Activated naive CD4-positive, alpha-beta T cell treated with Interleukin-2 at 50 U/mL for 16 hours (primary cell): ENCODE results near the gene CEMIP.

ENCODE experiments used
- DNase-seq: peaks from one replicate; pipeline ENCODE4 v3.0.0-alpha.2; 2020

The CEMIP gene

DNA sequence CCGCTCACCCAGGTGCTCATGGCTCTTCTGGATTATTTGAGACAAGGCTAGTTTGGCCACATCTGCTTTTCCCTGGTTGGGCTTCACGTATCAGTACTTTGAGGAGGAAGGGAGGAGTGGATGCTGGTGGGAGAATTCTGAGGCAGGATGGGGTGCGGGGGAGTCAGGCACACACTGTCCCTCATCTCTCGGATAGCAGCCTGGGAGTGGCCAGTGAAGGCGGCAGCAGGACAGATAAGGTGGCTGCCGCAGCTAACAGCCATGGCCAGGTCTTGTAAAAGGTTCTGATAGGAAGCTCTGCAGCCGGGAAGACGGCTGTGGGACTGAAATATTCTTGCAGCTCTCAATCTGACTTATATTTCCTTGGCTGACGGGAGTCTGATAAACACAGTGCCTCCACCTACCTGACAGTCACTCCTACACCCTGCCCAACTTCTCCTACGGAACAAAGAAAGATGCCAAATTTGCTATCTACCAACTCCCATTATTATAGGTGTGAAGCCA, 123.2 kb downstream of the CEMIP start:
- DNase-seq: no peak

- no peak for DNase-seq
These were observed 125.8 kb downstream of the CEMIP start for GRCh38 chr15:80904998-80905397.

GRCh38 chr15:80906159-80906766, 127.1 kb downstream of the CEMIP start:
- no peak for DNase-seq

GRCh38 chr15:80911821-80912220, 132.7 kb downstream of the CEMIP start:
- DNase-seq: no peak

DNA sequence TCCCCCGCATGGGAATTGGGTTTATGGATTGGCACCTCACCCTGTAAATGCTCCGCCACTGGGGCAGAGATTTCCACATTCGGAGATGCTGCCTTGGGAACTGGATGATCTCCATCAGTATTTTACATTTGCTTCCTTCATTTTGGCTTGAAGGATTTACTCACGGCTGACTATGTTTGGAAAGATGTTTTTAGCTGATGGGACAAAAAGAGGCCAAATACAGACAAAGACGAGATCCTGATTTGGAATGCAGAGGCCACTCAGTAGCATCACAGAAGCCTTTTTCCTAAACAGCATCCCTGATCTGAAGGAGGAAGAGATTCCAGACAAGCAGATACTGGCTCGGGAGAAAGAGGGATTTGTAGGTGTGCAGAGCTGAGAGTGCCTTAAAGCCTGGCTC, 133.5 kb downstream of the CEMIP start:
- DNase-seq: no peak

GRCh38 chr15:80913541-80913940, 134.4 kb downstream of the CEMIP start:
- DNase-seq: no peak

GRCh38 chr15:80915472-80915871, 136.3 kb downstream of the CEMIP start:
- DNase-seq: no peak

DNA sequence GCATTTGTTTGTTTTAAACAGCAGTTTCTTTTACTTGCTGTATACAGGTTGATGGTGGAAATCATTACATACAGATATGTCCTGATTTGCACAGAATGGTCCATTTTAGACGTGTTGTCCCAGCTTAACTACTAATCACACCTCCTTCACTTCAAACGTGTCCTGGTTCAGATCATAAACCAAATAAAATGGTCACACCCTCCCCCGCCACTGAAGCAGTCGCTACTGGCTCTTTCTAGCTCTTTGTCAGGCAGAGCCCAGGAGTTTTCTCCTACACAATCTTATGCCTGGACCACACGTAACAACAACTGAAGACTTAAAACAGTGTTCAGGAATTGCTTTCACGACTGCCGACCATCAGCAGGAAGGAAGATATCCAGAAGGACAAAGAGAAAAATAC, 136.9 kb downstream of the CEMIP start:
- no peak for DNase-seq

- DNase-seq: no peak
These were observed 139.1 kb downstream of the CEMIP start for GRCh38 chr15:80918196-80918783.

GRCh38 chr15:80920271-80920699, 141.1 kb downstream of the CEMIP start:
- DNase-seq: no peak

DNA sequence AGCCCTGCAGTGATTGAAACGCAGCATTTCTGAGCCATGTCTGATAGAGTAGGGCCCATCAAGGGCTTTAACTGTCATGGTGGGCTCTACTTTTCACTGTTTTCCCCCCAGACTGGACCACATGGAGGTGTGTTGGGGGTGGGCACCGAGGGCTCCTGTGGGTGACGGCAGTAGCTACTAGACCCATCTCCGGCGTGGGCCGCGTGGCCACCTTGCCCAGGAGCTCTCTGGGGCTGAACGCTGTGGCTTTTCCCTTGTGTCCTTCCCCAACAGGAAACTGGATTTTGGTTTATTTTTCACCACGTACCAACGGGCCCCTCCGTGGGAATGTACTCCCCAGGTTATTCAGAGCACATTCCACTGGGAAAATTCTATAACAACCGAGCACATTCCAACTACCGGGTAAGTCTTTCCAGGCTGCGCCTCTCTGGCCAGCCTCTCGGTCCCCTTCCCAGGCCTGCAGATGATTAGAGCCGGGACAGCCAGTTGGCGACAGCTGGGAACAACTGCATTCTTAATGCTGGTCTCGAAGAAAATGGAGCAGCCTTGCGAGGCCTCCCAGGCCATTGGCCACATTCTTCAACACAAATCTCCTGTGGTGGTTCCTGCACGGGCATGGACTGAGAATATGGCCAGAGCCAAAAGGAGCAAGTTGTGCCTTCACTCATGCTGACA, 142.7 kb downstream of the CEMIP start:
- DNase-seq: no peak

GRCh38 chr15:80923668-80924067, 144.5 kb downstream of the CEMIP start:
- DNase-seq: no peak

DNA sequence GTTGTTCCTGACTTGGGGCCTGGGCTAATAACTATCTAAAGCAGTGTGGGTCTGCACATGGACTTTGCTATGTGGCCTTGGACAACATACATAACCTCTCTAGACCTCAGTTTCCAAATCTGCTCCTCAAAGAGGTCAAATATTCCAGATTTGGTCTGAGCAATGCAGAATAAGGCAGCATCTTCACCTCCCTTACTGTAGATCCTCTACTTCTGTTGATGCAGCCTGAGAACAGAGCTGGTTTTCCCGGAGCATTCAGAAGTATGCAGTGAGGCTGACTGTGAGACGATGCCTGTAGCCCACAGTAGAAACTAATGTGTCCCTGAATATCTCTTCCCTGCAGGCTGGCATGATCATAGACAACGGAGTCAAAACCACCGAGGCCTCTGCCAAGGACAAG, 145.1 kb downstream of the CEMIP start:
- no peak for DNase-seq

DNA sequence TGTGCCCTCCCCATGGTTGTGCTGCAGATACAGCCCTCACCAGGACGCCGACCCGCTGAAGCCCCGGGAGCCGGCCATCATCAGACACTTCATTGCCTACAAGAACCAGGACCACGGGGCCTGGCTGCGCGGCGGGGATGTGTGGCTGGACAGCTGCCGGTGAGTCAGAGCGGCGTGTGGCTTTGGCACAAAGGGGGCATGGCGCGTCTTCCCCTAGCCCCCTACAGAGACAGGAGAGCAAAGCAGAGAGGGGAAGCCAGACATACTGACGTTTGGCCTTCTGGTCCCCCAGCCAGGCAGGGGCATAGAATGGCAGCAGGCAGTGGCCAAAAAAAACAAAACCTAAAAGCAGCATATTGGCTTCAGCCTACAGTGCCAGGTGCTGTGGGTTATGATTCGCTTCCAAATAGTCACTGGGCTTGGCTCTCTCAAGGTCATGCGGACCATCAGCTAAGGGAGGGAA, 146.5 kb downstream of the CEMIP start:
- DNase-seq: no peak

GRCh38 chr15:80926126-80926525, 147.0 kb downstream of the CEMIP start:
- no peak for DNase-seq

DNA sequence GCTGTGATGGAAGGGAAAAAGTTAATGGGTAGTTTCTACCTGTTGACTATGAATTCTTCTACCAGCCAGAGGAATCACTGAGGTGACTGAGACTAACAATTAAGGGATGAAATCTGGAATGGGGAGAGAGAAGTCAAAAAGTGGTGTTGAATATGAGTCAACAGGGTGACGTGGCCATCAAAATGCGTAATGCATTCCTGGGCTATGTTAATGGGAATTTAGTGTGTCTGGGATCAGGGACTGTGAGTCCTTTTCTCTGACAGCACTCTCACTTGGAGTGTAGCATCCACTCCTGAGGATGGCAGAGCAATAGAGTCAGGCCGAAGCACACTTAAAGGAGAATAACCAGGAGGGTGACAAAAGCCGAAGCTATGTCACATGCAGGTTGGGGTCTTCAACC, 150.1 kb downstream of the CEMIP start:
- no peak for DNase-seq

DNA sequence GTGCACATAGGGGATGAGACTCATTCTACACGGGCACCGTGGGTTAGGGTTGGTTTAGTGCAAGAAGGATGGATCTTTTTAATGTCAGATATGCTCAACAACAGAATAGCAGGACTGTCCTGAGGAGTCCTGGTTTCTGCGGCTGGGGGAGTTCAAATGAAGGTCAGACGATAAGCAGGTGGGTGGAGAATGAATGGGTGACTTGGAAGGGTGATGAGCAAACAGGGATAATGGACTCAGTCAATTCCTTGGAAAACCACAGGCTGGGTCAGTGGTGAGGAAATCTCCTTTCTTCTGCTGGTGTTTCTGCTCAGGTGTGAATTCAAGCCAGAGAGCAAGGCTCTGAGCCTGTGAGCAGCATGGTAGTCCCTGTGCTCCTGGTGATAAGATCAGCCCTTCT, 150.5 kb downstream of the CEMIP start:
- no peak for DNase-seq

DNA sequence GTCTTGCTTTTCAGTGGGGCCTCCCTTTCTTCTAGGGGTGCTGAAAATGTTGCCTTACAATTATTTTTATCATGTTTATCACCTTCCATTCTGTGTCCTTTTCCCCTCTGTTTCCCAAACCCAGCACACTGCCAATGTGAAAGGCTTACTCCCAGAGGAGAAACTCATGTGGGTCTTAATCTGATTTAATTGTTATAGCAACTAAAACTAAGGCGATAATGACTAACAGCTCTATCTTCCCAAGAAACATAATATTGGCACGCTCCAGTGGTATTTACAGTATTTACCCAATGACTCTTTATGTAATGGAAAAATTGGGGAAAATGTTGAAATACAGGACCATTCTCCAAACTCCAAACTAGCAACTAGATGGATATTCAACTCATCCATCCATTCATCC, 152.0 kb downstream of the CEMIP start:
- DNase-seq: no peak

DNA sequence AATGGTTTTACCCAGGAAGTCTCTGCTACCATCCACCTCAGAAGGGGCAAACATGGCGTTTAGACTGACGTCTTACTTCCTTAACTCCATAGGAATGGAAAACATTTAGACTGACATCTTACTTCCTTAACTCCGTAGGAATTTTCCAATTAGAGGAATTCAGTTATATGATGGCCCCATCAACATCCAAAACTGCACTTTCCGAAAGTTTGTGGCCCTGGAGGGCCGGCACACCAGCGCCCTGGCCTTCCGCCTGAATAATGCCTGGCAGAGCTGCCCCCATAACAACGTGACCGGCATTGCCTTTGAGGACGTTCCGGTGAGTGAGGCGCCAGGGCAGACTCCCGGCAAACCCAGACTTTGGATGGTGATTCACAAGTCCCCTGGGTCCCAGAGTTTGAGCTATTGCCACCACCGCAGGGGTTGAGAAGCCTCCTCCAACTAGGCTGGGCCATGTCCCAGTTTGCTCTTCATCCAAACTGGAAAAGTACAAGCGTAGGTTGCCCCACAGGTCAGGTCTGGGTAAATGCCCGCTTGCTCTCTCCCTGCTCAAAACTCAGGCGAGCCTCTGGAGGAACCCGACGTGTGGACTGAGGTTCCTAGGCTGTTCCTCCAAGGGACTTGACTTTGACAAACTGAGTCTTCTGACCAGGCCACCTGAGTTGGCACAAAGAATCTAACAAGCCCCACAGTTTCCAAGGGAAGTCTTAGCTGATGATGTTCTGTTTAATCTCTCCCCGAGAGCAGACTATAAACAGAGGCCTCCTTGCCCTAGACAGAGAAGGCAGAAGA, 152.7 kb downstream of the CEMIP start:
- no peak for DNase-seq

DNA sequence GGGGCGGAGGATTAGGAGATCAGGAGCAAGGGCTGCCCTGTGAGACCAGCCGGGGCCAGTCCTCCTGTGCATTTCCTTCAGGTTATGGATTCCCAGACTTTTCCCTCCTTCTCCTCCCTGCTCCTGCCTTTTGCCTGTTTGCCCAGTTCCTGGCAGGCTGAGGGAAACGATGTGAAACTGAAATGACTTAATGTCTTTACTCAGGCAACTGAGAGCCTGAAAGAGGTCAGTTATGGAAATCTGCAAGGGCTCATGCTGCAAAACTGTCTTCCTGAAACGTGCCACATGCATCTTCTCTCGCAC, 153.3 kb downstream of the CEMIP start:
- no peak for DNase-seq

DNA sequence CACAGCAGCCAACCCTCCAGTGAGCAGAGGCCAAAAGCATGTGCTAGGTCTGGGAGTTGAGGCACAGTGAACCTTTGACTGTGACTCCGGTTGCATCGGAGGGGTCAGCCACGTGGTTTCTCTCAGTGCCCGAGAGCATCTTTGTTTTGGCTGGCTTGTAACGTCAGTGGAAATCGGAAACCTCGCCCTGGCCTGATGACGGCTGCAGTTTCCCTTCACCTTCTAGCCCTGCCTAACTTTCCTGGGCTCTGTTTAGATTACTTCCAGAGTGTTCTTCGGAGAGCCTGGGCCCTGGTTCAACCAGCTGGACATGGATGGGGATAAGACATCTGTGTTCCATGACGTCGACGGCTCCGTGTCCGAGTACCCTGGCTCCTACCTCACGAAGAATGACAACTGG, 153.8 kb downstream of the CEMIP start:
- DNase-seq: no peak

GRCh38 chr15:80934761-80935221, 155.6 kb downstream of the CEMIP start:
- no peak for DNase-seq

DNA sequence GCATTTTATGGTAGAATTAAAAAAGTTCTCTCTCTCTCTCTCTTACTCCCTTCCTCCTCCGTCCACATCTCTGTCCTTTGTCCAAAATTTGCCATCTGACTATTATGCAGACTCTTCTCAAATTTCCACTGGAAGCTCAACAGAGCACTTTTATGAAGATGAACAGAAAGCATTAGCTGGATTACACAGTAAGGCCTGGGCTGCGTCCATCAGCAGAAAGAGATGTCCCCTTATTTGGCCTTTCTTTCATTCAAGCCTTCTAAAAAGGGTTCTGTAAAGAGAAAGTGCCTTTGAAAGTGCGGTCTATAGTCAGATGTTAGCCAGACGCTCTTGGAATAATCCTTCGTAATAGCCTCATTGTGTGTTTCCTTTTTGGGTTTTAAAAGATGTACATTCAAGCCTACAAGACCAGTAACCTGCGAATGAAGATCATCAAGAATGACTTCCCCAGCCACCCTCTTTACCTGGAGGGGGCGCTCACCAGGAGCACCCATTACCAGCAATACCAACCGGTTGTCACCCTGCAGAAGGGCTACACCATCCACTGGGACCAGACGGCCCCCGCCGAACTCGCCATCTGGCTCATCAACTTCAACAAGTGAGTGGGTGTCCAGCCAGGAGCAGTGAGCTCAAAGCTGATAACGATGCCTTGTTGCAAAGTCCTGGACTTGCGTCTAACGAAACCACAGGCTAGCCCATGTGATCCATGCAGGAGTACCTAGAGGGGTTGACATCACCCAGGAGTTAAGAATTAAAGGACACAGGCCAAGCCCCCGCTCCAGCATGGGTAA, 157.3 kb downstream of the CEMIP start:
- DNase-seq: no peak
